ENCODE measurements around the gene SIPA1. TPM values are rescaled to one million over a fixed set of nuclear protein-coding genes. Genes with fewer than 3 reads are reported as not detected.

SIPA1 gene
- total RNA-seq, 2 donors from 2014 or later: 132 to 137 TPM

DNA sequence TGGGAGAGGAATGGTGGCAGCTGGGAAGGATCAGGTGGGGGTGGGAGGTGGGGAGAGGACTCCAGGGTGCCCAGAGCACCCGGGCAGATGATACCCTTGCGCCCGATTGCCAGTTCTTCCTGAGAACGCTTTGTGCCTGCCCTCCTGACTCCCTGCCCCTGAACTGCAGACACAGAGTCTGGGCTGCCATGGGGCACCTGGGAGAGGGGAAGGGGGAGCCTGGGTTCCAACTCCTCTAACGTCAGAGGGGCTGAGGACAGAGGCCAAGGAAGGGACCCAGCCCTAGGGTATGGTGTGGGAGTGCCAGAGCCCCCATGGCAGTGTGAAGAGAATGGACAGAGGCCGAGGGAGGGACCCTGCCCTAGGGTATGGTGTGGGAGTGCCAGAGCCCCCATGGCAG lies 41.4 kb upstream of the SIPA1 start:
- Mint-ChIP-seq H3K27ac (no peak overlapping the region), H3K4me3 (no peak overlapping the region), H3K9me3 (no peaks in the 10 kb centered on the region)

DNA sequence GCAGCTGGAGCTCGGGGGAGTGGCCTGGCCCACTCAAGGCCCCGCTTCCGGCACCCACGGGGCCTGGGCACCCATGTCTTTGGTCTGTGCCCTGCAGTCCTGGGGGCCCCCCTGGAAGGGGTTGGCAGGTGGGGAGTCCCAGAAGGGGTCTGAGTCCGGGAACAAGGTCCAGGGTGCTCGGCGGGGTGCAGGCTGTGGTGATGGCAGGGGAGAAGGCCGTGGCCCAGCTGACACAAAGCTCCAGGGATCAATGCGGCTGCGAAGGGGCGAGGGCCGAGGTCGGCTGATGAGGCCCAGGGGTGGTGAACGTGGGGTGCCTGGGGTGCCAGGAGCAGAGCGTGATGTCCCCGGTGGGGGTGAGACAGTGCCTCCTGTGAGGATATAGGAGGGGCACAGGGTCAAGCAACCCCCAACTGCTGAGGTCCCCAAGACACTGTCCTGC lies 39.6 kb upstream of the SIPA1 start:
- no peak for ATAC-seq (replicated peaks in 1 of 2)
- Mint-ChIP-seq H3K36me3 (ENCODE audit: insufficient read depth in 2 of 2) (peaks cover 0 to 3% of the 10 kb centered on the region in 2 donors), H3K27ac (no peak overlapping the region), H3K9me3 (no peaks in the 10 kb centered on the region), H3K27me3 (ENCODE audit: low read depth) (no peaks in the 10 kb centered on the region), H3K4me3 (no peak overlapping the region), H3K4me1 (ENCODE audit: low read depth) (peaks cover 12% of the 10 kb centered on the region)
- DNase-seq: no peak

More for the DNA sequence above, 41.4 kb upstream of the SIPA1 start:
- DNase-seq (no peak), ATAC-seq (replicated peaks in 1 of 2) (no peak)
- Mint-ChIP-seq H3K36me3 (ENCODE audit: insufficient read depth in 2 of 2) (peaks cover 0 to 3% of the 10 kb centered on the region in 2 donors), H3K4me1 (ENCODE audit: low read depth) (peaks cover 12% of the 10 kb centered on the region), H3K27me3 (ENCODE audit: low read depth) (no peaks in the 10 kb centered on the region)

DNA sequence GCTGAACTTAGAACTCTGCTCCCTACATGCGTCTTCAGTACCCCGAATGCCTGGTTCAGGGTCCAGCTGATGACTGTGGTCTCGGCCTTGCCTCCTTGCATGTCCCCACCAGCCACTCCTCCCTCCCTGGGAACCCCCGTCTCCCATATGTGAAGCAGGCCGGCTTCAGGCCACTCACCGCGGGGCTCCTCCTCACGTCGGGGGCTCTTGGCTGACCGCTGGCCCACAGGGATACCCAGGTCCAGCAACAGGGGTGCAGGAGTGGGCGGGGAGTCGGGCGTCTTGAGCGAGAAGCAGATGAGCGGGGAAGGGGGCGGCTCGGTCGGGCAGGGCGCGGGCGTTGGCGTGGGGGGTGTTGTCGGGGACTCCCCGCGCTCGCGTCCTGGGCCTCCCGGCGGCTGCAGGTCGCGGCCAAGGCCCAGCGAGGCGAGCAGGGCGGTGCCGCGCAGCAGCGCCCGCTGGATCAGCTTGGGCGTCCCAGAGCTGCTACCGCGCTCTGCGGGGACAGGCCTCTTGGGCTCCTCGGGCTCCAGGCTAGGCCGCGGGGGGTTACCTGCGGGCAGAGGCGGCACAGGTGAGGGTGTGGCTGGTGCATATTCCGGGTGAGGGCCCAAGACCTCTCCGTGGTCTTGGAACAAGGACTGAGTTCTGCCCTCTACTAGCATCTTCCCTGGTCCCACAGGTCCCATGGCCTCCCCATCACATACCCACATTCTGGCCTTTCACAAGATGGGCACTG lies 38.5 kb upstream of the SIPA1 start:
- Mint-ChIP-seq H3K36me3 (ENCODE audit: insufficient read depth in 2 of 2) (peaks cover 0 to 6% of the 10 kb centered on the region in 2 donors), H3K27me3 (ENCODE audit: low read depth) (no peaks in the 10 kb centered on the region), H3K4me1 (ENCODE audit: low read depth) (peaks cover 12% of the 10 kb centered on the region), H3K9me3 (no peaks in the 10 kb centered on the region), H3K4me3 (no peak overlapping the region), H3K27ac (no peak overlapping the region)
- ATAC-seq (replicated peaks in 1 of 2) (no peak), DNase-seq (no peak)

DNA sequence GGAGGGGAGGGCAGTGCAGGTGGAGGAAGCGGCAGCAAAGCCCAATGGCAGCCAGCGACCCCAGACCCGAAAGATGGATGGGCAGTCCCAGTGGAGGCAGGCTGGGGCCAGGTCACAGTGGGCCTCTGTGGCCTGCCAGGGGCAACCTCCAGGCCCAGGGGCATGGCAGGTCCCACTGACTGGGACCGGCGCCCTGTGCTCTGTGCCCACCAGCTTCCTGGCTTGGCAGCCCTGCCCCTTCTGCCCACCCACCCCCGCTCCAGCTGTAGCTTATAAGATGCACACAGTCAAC lies 38.0 kb upstream of the SIPA1 start:
- no peaks in the 10 kb centered on the region for H3K27me3 Mint-ChIP-seq (ENCODE audit: low read depth)
- H3K27ac Mint-ChIP-seq: no peak overlapping the region
- H3K4me3 Mint-ChIP-seq: no peak overlapping the region
- H3K36me3 Mint-ChIP-seq (ENCODE audit: insufficient read depth in 2 of 2): peaks cover 0 to 6% of the 10 kb centered on the region in 2 donors
- H3K9me3 Mint-ChIP-seq: no peaks in the 10 kb centered on the region
- ATAC-seq (replicated peaks in 1 of 2): no peak
- no peak for DNase-seq
- peaks cover 9% of the 10 kb centered on the region for H3K4me1 Mint-ChIP-seq (ENCODE audit: low read depth)

DNA sequence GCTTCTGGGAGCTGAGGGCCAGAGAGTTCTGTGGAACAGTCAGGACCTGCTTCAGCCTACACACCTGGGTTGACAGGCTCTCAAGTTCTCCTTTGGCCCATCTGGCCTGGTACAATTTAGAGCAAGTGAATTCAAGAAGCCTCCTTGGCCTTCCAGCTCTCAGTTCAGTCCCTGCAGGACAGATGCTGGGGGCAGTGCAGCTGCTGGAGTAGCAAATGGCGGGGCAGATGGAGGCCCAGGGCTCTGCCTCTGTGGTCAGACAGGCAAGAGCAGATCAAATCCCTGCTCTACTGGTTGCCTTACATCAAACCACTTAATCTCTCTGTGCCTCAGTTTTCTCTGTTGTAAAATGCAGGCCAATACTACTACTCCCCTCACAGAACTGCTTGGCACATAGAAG lies 33.6 kb upstream of the SIPA1 start:
- Mint-ChIP-seq H3K4me1 (ENCODE audit: low read depth) (no peaks in the 10 kb centered on the region), H3K4me3 (no peak overlapping the region), H3K36me3 (ENCODE audit: insufficient read depth in 2 of 2) (peaks cover 0 to 6% of the 10 kb centered on the region in 2 donors), H3K9me3 (no peaks in the 10 kb centered on the region), H3K27ac (no peak overlapping the region), H3K27me3 (ENCODE audit: low read depth) (no peaks in the 10 kb centered on the region)
- ATAC-seq (replicated peaks in 1 of 2): no peak
- no peak for DNase-seq

DNA sequence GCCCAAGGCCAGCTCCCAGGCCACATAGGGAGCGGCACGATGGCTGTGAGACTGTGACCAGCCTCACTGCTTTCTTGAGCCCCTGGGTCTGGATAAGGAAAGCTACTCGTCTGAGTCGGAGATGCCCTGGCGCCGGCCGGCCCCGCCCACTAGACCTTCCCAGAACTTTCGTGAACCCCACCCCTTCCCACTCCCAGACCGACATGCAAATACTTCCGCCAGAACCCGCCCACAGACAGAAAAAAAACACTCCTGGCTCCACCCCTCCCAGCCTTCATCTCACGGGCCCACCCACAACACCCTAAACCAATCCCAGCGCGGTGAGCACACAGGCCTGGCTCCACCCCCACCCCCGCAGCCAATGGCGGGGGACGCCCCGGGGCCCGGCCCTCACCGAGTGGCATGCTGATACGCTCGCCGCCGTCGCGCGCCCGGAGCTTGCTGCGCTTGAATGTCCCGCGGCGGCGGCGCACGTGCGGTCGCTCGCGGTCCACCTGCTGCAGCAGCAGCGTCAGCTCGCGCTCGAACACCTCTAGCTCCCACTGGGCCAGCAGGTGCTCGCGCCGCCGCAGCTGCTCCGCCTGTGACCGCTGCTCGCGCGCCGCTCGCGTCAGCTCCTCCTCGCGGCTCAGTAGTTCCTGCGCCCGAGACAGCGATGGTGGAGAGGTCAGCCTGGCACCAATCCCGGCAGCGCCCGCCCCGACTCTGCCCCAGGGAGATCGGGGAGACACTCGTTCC lies 30.9 kb upstream of the SIPA1 start:
- H3K27me3 Mint-ChIP-seq (ENCODE audit: low read depth): no peaks in the 10 kb centered on the region
- H3K9me3 Mint-ChIP-seq: no peaks in the 10 kb centered on the region
- no peak overlapping the region for H3K4me3 Mint-ChIP-seq
- DNase-seq (no peak), ATAC-seq (replicated peaks in 1 of 2) (peak; percentile 52 to 54)
- no peak overlapping the region for H3K27ac Mint-ChIP-seq
- H3K4me1 Mint-ChIP-seq (ENCODE audit: low read depth): peaks cover 24% of the 10 kb centered on the region
- peaks cover 0 to 7% of the 10 kb centered on the region in 2 donors for H3K36me3 Mint-ChIP-seq (ENCODE audit: insufficient read depth in 2 of 2)

DNA sequence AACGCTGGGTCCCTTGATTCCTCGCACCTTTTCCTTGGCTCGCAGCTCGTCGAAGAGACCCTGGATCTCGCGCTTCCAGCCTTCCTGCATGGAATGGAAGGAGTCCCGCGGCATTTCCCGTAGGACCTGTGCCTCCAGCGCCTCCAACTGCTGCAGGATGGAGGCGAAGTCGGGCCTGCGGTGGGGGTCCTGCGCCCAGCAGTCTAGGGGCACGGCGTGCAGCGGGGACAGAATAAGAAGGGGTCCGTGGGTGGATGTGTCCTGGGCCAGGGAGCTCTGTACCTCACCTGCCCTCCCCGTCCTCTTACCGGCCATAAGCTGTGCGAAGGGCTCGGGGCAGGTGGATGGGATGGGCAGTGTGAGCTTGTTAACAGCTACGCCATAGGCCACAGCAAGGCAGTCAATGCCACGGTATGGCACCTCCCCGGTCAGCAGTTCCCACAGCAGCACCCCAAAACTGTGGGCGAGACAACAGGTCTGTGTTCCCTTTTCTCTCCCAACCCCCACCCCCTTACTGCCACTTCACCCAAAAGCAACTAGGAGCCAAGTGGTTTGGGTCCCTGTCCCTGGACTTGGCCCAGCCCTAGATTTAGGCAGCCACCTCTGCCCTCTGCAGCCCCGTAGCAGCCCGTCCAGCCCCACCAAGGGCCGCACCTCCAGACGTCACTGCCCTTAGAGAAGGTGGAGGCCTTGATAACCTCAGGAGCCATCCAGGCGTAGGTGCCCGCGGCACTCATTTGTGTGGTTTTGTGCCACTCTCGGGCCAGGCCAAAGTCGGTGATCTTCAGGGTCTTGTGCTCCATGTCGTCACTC lies 30.1 kb upstream of the SIPA1 start:
- peaks cover 0 to 12% of the 10 kb centered on the region in 2 donors for H3K36me3 Mint-ChIP-seq (ENCODE audit: insufficient read depth in 2 of 2)
- H3K4me1 Mint-ChIP-seq (ENCODE audit: low read depth): peaks cover 31% of the 10 kb centered on the region
- ATAC-seq (replicated peaks in 1 of 2): no peak
- H3K9me3 Mint-ChIP-seq: no peaks in the 10 kb centered on the region
- H3K27ac Mint-ChIP-seq: no peak overlapping the region
- no peak overlapping the region for H3K4me3 Mint-ChIP-seq
- DNase-seq: no peak
- H3K27me3 Mint-ChIP-seq (ENCODE audit: low read depth): no peaks in the 10 kb centered on the region

GRCh38 chr11:65609229-65609628 lies 28.7 kb upstream of the SIPA1 start:
- Mint-ChIP-seq H3K36me3 (ENCODE audit: insufficient read depth in 2 of 2) (peaks cover 0 to 11% of the 10 kb centered on the region in 2 donors), H3K27me3 (ENCODE audit: low read depth) (no peaks in the 10 kb centered on the region), H3K4me3 (no peak overlapping the region), H3K27ac (peak overlapping the region; percentile 53), H3K9me3 (no peaks in the 10 kb centered on the region), H3K4me1 (ENCODE audit: low read depth) (peaks cover 37% of the 10 kb centered on the region)
- ATAC-seq (replicated peaks in 1 of 2): no peak
- no peak for DNase-seq

- no peak overlapping the region for H3K27ac Mint-ChIP-seq
- no peaks in the 10 kb centered on the region for H3K9me3 Mint-ChIP-seq
- DNase-seq (no peak), ATAC-seq (replicated peaks in 1 of 2) (no peak)
- H3K36me3 Mint-ChIP-seq (ENCODE audit: insufficient read depth in 2 of 2): peaks cover 0 to 11% of the 10 kb centered on the region in 2 donors
- peaks cover 37% of the 10 kb centered on the region for H3K4me1 Mint-ChIP-seq (ENCODE audit: low read depth)
- no peaks in the 10 kb centered on the region for H3K27me3 Mint-ChIP-seq (ENCODE audit: low read depth)
- H3K4me3 Mint-ChIP-seq: no peak overlapping the region
Observed at GRCh38 chr11:65609665-65610064, 28.2 kb upstream of the SIPA1 start.

GRCh38 chr11:65610404-65610803 lies 27.5 kb upstream of the SIPA1 start:
- Mint-ChIP-seq H3K4me3 (peak overlapping the region; percentile 51 to 76), H3K27me3 (ENCODE audit: low read depth) (no peaks in the 10 kb centered on the region), H3K36me3 (ENCODE audit: insufficient read depth in 2 of 2) (peaks cover 2 to 11% of the 10 kb centered on the region in 2 donors), H3K27ac (peak overlapping the region; percentile 84), H3K4me1 (ENCODE audit: low read depth) (peaks cover 37% of the 10 kb centered on the region), H3K9me3 (no peaks in the 10 kb centered on the region)
- no peak for DNase-seq
- ATAC-seq (replicated peaks in 1 of 2): no peak

DNA sequence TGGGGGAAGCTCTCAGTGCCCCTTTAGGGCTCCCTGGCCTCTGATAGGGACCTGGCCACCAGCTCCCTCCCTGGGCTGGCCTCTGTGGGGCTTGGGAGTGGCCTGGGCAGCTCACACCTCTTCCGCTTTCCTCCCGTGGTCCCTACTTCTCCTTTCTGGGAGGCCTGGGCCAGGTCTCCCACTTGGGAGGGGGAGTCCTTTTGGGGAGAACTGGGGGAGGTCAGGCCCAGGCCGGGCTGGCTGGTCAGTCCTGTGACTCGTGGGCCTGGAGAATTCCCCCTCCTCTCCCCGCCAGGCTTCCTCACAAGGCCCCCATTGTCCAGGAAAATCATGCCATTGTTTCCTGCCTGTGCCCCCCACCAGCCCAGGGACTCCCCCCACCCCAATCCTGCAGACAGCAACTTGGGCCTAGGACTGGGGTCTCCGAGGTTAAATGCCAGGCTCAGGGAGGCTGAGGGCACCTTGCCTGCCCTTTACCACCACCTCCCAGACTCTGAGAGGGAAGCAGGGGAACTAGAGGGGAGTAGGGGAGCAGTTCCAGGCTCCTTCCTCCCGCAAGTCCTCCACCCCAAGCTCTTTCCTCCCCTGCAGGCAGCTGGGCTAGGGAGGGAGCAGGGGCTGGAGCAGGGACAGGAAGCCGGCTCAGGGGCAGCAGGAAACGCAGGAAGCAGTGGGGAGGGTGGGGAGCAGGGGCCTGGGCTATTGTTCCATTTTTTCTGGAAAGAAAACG lies 26.7 kb upstream of the SIPA1 start:
- Mint-ChIP-seq H3K9me3 (no peaks in the 10 kb centered on the region), H3K27ac (peak overlapping the region; percentile 79), H3K4me3 (peak overlapping the region; percentile 51 to 76), H3K36me3 (ENCODE audit: insufficient read depth in 2 of 2) (peaks cover 3 to 11% of the 10 kb centered on the region in 2 donors), H3K4me1 (ENCODE audit: low read depth) (peaks cover 37% of the 10 kb centered on the region), H3K27me3 (ENCODE audit: low read depth) (no peaks in the 10 kb centered on the region)
- DNase-seq (no peak), ATAC-seq (replicated peaks in 1 of 2) (no peak)

GRCh38 chr11:65611758-65612603 lies 25.9 kb upstream of the SIPA1 start:
- ATAC-seq (replicated peaks in 1 of 2) (no peak), DNase-seq (no peak)

More at GRCh38 chr11:65611758-65612603, 25.9 kb upstream of the SIPA1 start:
- peak overlapping the region; percentile 94 for H3K4me3 Mint-ChIP-seq
- no peaks in the 10 kb centered on the region for H3K27me3 Mint-ChIP-seq (ENCODE audit: low read depth)
- H3K27ac Mint-ChIP-seq: peak overlapping the region; percentile 96
- no peaks in the 10 kb centered on the region for H3K9me3 Mint-ChIP-seq
- peaks cover 45% of the 10 kb centered on the region for H3K4me1 Mint-ChIP-seq (ENCODE audit: low read depth)
- H3K36me3 Mint-ChIP-seq (ENCODE audit: insufficient read depth in 2 of 2): peaks cover 8 to 14% of the 10 kb centered on the region in 2 donors
